Ovary (tissue), 9 donors: ENCODE data around the gene SPATA24. TPM values are rescaled to one million over a fixed set of nuclear protein-coding genes. Genes with fewer than 3 reads are reported as not detected.
A peak's percentile ranks its signal among the peaks of the same experiment; 100 is the strongest.

Experiments
- DNase-seq, 5 donors: peaks; one replicate each; pipeline ENCODE4 v3.0.0-alpha.2; 2019 to 2020
- H3K27ac ChIP-seq, 2 donors: fragments of 200-600 bp; one replicate each; pipeline versions ENCODE4 v1.5.1 to v1.8.0; 2019 to 2022
- H3K27me3 ChIP-seq: fragments of 200-600 bp; one replicate; pipeline ENCODE4 v1.8.0; 2022
- H3K36me3 ChIP-seq: fragments of 200-600 bp; sonication (generic); one replicate; pipeline ENCODE4 v1.5.1; 2019
- H3K4me1 ChIP-seq: one replicate; pipeline ENCODE4 v1.8.1; 2013; ENCODE audit warnings: mild to moderate bottlenecking, moderate library complexity; ENCODE audit not compliant: insufficient read depth
- H3K4me3 ChIP-seq: fragments of 200-600 bp; sonication (generic); one replicate; pipeline ENCODE4 v1.5.1; 2017
- H3K9me3 ChIP-seq, 2 donors: fragments of 200-600 bp in 1 of 2; sonication (generic) in 1 of 2; one replicate each; pipeline versions ENCODE4 v1.5.1 to v1.8.1; 2013 to 2019; ENCODE audit warnings: mild to moderate bottlenecking in 1 of 2, moderate library complexity in 1 of 2
- CTCF ChIP-seq, 3 donors: fragments of 450-650 bp in 2 of 3; fragments of 200-600 bp in 1 of 3; IDR thresholded peaks; one replicate each; pipeline versions ENCODE4 v1.5.1 to v1.8.0; 2016 to 2022; ENCODE audit warnings: antibody characterized with exemption in 3 of 3, mild to moderate bottlenecking in 1 of 3
- EP300 ChIP-seq: sonication (generic); formaldehyde crosslinking; IDR thresholded peaks from one replicate; pipeline ENCODE4 v1.6.1; 2017; ENCODE audit warnings: antibody characterized with exemption
- POLR2A ChIP-seq: fragments of 450-650 bp; IDR thresholded peaks from one replicate; pipeline ENCODE4 v1.6.1; 2017; ENCODE audit warnings: antibody characterized with exemption, mild to moderate bottlenecking, moderate library complexity
- WGBS, 3 donors: extraction: QIAGEN DNeasy Blood & Tissue Kit in 1 of 3; methylation state at CpG; one replicate each; pipeline versions ENCODE4 v1.1.5 to v1.1.7; 2013 to 2017; 5-methylcytosine and 5-hydroxymethylcytosine counted together
- intact Hi-C, 4 donors: fragments of 100-400 bp; cut with DNase I; formaldehyde crosslinking; loops; one replicate each; pipeline versions ENCODE4 v1.11.0 to v1.15.1; 2022 to 2023
- polyA plus RNA-seq, 2 donors: library from polyadenylated mRNA; stranded (reverse); fragments of 200-250 nt in 1 of 2; fragments of 350-450 nt in 1 of 2; fragmentation: Illumina TruSeq in 1 of 2; extraction: RNeasy Lipid Tissue Mini Kit (QIAGEN cat#74804) in 1 of 2; gene quantifications; one replicate each; pipeline ENCODE4 v1.2.3, GENCODE V29; 2013 to 2014
- total RNA-seq, 7 donors: library from RNA; depleted of rRNA in 2 of 7; stranded (reverse); fragments of >200 nt in 2 of 7; fragmentation: NEBNext Ultra II Directional in 3 of 7; extraction: Animal tissue kit (Norgen Biotek cat#: 25700) in 3 of 7; gene quantifications; one replicate each; pipeline versions ENCODE4 v1.1.0 to v1.2.4, GENCODE V29; 2016 to 2023
- donor health status: DM: no; HTN: no; CAD: no; lungs with moderate emphysema.
- donor health status: DM: no; HTN: no; CAD: no.
- donor health status: Bipolar disorder and iron deficiency.
- donor health status: DM: yes; HTN: yes; CAD: no.
- donor health status: DM: no; HTN: no; CAD: no.
- donor health status: DM: yes; HTN: yes; CAD: no.

SPATA24 gene
- total and polyA plus RNA-seq, 9 donors = 2.1 to 6.7 (median 4.0) TPM

GRCh38 chr5:139404484-139404840 is 573 bp upstream of the SPATA24 start:
- TF ChIP-seq EP300 (no peak), CTCF (IDR thresholded peaks at IDR 0.05) (no peak), POLR2A (no peak)
- no peaks in the 10 kb centered on the region for H3K9me3 ChIP-seq
- intact Hi-C loops = no loop called here
- no peak for DNase-seq
- no peaks in the 10 kb centered on the region for H3K4me1 ChIP-seq
- no peaks in the 10 kb centered on the region for H3K27me3 ChIP-seq
- 59 to 68% (median 61%) methylated on average over 5 of the region's 5 CpGs for WGBS, 3 donors
- H3K4me3 ChIP-seq = peak overlapping the region; percentile 52
- no peaks in the 10 kb centered on the region for H3K36me3 ChIP-seq
- H3K27ac ChIP-seq = peak overlapping the region in 1 of 2 donors; percentile 94

DNA sequence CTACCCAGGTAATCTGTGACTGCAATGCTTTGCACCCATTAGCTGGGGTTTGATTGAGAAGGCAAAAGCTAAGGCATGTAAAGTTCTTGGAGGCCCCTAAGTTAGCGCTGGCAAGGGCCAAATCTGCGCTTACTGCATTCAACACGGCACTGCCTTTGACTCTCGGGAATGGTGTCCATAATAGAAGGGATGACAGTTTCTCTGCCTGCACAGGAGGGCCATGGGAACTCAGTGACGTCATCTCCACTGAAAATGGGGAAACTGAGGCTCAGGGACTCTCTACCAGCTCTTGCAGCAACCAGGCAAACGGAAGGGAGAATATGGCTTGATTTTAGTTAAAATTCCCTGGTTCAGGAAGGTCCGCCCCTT is 487 bp downstream of the SPATA24 start:
- Histone ChIP-seq H3K27ac (peak overlapping the region in 1 of 2 donors; percentile 94), H3K36me3 (no peaks in the 10 kb centered on the region), H3K9me3 (no peaks in the 10 kb centered on the region), H3K4me1 (no peaks in the 10 kb centered on the region), H3K27me3 (no peaks in the 10 kb centered on the region), H3K4me3 (peak overlapping the region; percentile 52)
- DNase-seq = no peak
- intact Hi-C loops = no loop called here
- TF ChIP-seq EP300 = no peak
- WGBS, 3 donors = 11 to 15% (median 11%) methylated on average over 7 of the region's 7 CpGs

DNA sequence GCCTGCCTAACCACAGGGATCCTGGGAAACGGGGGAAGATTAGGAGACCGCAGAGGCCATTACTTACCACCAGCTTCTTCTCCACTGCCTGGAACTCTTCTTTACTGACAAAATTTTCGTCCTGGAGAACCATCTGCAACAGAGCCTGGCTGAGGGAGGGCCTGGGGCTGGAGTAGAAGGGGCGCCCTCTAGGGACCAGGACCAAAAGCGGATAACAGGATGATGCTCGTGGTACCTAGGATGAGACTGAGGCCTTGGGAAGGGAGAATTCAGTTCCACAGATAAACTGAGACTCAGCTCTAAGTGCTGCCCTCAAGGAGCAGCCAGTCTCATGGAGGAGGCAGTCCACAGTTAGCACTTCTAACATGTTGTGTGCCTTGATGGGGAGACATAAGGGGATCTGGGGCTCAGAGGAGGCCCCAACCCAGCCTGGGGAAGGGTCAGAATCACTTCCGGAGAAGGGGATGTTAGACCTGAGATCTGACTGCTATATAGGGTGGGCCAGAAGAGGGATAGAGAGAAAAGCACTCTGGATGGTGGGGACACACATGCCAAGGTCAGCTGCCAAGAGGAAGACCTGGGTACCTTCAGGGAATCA is 1.2 kb downstream of the SPATA24 start:
- Histone ChIP-seq H3K9me3 (no peaks in the 10 kb centered on the region), H3K27me3 (no peaks in the 10 kb centered on the region), H3K36me3 (no peaks in the 10 kb centered on the region), H3K4me3 (no peak overlapping the region), H3K4me1 (no peaks in the 10 kb centered on the region), H3K27ac (no peak overlapping the region)
- intact Hi-C loops = no loop called here
- WGBS, 3 donors = 73 to 76% (median 75%) methylated on average over 7 of the region's 7 CpGs
- DNase-seq = no peak
- TF ChIP-seq EP300 (no peak), CTCF (IDR thresholded peaks at IDR 0.05) (no peak), POLR2A (no peak)

DNA sequence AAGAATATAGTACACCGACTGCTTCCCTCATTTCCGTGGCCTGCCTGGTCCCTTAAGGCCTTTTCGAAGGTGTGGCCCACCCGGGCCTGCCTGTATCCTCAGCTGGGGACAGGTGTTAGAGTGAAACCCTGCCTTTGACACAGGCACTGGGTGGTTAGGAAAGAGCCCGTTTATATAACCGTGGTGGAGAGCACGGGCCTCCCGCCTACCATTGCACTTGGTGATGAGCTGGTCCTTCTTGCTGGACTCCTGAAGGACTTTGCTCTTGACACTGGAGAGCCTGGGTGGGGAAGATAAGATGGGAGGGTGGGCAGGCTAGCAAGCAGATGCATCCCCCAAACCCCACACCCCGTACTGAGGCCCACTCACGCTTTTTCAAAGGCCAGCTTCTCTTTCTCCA is 2.3 kb downstream of the SPATA24 start:
- 93 to 94% (median 94%) methylated on average over 10 of the region's 10 CpGs for WGBS, 3 donors
- no peaks in the 10 kb centered on the region for H3K4me1 ChIP-seq
- H3K4me3 ChIP-seq = no peak overlapping the region
- no peak overlapping the region for H3K27ac ChIP-seq
- H3K27me3 ChIP-seq = no peaks in the 10 kb centered on the region
- TF ChIP-seq CTCF (IDR thresholded peaks at IDR 0.05) = no peak
- no peak for TF ChIP-seq POLR2A
- no peak for TF ChIP-seq EP300
- H3K9me3 ChIP-seq = no peaks in the 10 kb centered on the region
- intact Hi-C loops = no loop called here
- H3K36me3 ChIP-seq = no peaks in the 10 kb centered on the region
- no peak for DNase-seq

DNA sequence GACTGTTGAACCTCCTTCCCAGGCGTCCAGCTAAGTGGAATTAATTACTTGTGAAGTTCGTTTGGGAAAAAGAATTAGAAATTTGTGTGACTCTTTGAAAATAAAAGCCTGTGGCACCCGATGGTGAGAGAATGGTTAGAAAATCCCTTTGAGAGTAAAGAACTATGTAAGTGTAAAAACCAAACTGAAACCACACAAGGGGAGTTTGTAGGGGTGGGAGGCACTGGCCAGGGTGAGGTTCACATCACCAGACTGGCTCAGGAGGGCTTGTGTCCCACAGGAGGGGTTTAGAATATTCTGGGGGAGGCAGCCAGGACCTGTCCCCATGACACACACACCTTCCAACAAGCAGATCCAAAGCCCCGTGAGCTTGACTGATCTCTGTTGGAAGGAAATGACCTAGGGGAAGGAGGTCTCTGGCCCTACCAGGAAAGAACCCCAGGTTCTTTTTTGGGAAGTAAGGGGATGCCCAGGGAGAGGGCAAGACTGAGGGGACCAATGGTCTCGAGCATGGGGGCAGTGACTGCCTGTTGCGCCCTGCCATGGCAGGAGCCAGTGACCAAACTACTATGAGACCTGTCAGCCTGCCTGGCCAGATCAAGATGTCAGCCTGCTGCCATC is 4.3 kb downstream of the SPATA24 start:
- WGBS, 3 donors = 87 to 90% (median 88%) methylated on average over 6 of the region's 6 CpGs
- DNase-seq = no peak
- intact Hi-C loops = no loop called here

More for the DNA sequence above, 4.3 kb downstream of the SPATA24 start:
- no peaks in the 10 kb centered on the region for H3K9me3 ChIP-seq
- H3K27ac ChIP-seq = no peak overlapping the region
- peaks cover 4% of the 10 kb centered on the region for H3K27me3 ChIP-seq
- peaks cover 4% of the 10 kb centered on the region for H3K4me1 ChIP-seq
- no peak overlapping the region for H3K4me3 ChIP-seq
- H3K36me3 ChIP-seq = no peaks in the 10 kb centered on the region
- no peak for TF ChIP-seq EP300
- TF ChIP-seq POLR2A = no peak
- no peak for TF ChIP-seq CTCF (IDR thresholded peaks at IDR 0.05)
